Measurements from ENCODE around the gene CD47.

GRCh38 chr3:108035751-108036150 is 55.1 kb downstream of the CD47 start:
- TF ChIP-seq CTCF (IDR thresholded peaks at IDR 0.05; ENCODE audit: poor library complexity) (no peak), EZH2 (IDR thresholded peaks at IDR 0.05; ENCODE audit: borderline replicate concordance) (no peak), EZH2phosphoT487 (IDR thresholded peaks at IDR 0.05; ENCODE audit: low read depth, severe bottlenecking, unreplicated experiment) (no peak)
